ENCODE measurements around the gene PSD4. TPM values are rescaled to one million over a fixed set of nuclear protein-coding genes. Genes with fewer than 3 reads are reported as not detected.

The PSD4 gene
- total and polyA plus RNA-seq, 2 of the 4 experiments (the other 2 are of a cell fraction), result 0.36 to 0.70 TPM

DNA sequence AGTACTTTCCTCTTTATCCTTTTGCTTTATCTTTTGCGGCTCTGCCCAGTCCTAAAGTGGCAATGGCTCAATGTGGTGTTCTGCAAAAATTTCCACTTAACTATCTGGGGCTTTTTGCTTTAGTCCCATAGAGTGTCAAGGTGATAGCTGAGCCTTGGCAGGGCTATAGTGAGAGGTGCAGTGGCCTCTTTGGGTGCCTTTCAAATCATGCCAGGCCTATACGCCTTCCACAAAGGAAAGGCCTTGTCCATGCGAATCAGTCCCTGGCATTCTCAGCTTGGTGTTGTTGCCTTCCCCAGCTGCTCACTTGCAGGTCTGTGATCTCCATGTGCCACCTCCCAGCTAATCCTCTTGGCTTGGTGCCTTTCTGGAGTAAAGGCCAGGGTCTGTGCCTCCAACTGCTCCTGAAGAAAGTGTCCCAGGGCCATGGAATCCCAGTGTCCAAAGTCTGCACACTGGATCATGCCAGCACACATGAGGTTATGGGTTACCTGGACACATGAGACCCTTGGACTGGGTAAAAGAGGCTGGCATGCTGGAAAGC, 78.3 kb downstream of the PSD4 start:
- no peaks in the 10 kb centered on the region for H3K9me1 ChIP-seq (ENCODE audit: insufficient read depth, low read length)
- H2BK120ac ChIP-seq (ENCODE audit: low read depth, low read length), result no peak overlapping the region
- H4K5ac ChIP-seq (ENCODE audit: low read depth, low read length), result no peak overlapping the region
- H2AK9ac ChIP-seq (replicated peaks; ENCODE audit: low read depth, low read length, poor library complexity), result no peak overlapping the region
- no peak overlapping the region for H4K91ac ChIP-seq (ENCODE audit: insufficient read depth, low read depth, low read length)
- DNase-seq (no peak), ATAC-seq (ENCODE audit: low read depth) (no peak)
- H3K18ac ChIP-seq (ENCODE audit: low read depth, low read length), result no peak overlapping the region
- dilution Hi-C loops (cut with HindIII; ENCODE audit: low sequenced_read_pairs, unreplicated experiment), result no loop called here
- H2BK15ac ChIP-seq (ENCODE audit: low read depth, low read length), result no peak overlapping the region
- 94% methylated on average over 2 of the region's 3 CpGs; no CpG with 5 or more reads in 1 of the 2 experiments for WGBS, 2 experiments (ENCODE audit: extremely low coverage in 2 of 2, insufficient read length in 1 of 2)
- ChIA-PET POLR2A (ENCODE audit: unreplicated experiment) (no interaction called here), CTCF (no interaction called here)
- no peak overlapping the region for H2BK20ac ChIP-seq (ENCODE audit: low read depth, low read length)
- no peak overlapping the region for H2AFZ ChIP-seq (replicated peaks; ENCODE audit: low read length, poor library complexity)
- peaks cover 5% of the 10 kb centered on the region; the same call in 1 of the 2 replicates for H3K27me3 ChIP-seq (ENCODE audit: control insufficient read depth, insufficient read depth, low read length)
- H3K9me3 ChIP-seq (ENCODE audit: control insufficient read depth, insufficient read depth, low read length), result peaks cover 2% of the 10 kb centered on the region; the same call in 1 of the 2 replicates
- no peak overlapping the region for H2BK5ac ChIP-seq (ENCODE audit: low read depth, low read length, poor library complexity, severe bottlenecking)
- no TSS peak for BruUV-seq (replicated peaks)
- H3K4me2 ChIP-seq (ENCODE audit: low read depth, low read length), result no peak overlapping the region
- no peaks in the 10 kb centered on the region for H3K79me1 ChIP-seq (ENCODE audit: low read depth in 1 of 2, low read length in 2 of 2)
- no peak overlapping the region for H3K23ac ChIP-seq (ENCODE audit: low read depth, low read length)
- no peaks in the 10 kb centered on the region for H4K20me1 ChIP-seq (ENCODE audit: insufficient read depth, low read length)
- no peak overlapping the region for H3K56ac ChIP-seq (ENCODE audit: extremely low read depth, insufficient read depth, low read length)
- H3K36me3 ChIP-seq (ENCODE audit: control insufficient read depth, insufficient read depth, low read length), result no peaks in the 10 kb centered on the region
- no peak overlapping the region for H3K4me3 ChIP-seq (ENCODE audit: insufficient read depth, low read depth, low read length)
- H4K8ac ChIP-seq (ENCODE audit: low read depth in 2 of 2, low read length in 2 of 2), result no peak overlapping the region
- H3K14ac ChIP-seq (replicated peaks; ENCODE audit: low read depth, low read length), result no peak overlapping the region
- H3K27ac ChIP-seq (ENCODE audit: insufficient read depth, low read length), result no peak overlapping the region
- H3K9ac ChIP-seq (ENCODE audit: low read depth, low read length), result no peak overlapping the region
- intact Hi-C loops (cut with micrococcal nuclease), result no loop called here
- peaks cover 2% of the 10 kb centered on the region; the same call in 1 of the 2 replicates for H3K4me1 ChIP-seq (ENCODE audit: control insufficient read depth, insufficient read depth, low read length)
- in situ Hi-C loops (cut with MboI; ENCODE audit: low sequenced_read_pairs), result no loop called here
- TF ChIP-seq, protein P1, sequence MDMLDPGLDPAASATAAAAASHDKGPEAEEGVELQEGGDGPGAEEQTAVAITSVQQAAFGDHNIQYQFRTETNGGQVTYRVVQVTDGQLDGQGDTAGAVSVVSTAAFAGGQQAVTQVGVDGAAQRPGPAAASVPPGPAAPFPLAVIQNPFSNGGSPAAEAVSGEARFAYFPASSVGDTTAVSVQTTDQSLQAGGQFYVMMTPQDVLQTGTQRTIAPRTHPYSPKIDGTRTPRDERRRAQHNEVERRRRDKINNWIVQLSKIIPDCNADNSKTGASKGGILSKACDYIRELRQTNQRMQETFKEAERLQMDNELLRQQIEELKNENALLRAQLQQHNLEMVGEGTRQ (IDR thresholded peaks at IDR 0.05; ENCODE audit: low read depth, low read length), result no peak
- TF ChIP-seq, protein P2, sequence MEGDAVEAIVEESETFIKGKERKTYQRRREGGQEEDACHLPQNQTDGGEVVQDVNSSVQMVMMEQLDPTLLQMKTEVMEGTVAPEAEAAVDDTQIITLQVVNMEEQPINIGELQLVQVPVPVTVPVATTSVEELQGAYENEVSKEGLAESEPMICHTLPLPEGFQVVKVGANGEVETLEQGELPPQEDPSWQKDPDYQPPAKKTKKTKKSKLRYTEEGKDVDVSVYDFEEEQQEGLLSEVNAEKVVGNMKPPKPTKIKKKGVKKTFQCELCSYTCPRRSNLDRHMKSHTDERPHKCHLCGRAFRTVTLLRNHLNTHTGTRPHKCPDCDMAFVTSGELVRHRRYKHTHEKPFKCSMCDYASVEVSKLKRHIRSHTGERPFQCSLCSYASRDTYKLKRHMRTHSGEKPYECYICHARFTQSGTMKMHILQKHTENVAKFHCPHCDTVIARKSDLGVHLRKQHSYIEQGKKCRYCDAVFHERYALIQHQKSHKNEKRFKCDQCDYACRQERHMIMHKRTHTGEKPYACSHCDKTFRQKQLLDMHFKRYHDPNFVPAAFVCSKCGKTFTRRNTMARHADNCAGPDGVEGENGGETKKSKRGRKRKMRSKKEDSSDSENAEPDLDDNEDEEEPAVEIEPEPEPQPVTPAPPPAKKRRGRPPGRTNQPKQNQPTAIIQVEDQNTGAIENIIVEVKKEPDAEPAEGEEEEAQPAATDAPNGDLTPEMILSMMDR (conservative IDR thresholded peaks at IDR 0.05; ENCODE audit: low read depth, low read length), result no peak
- no peak for TF ChIP-seq MAFK (IDR thresholded peaks at IDR 0.05; ENCODE audit: low read depth, low read length)
- TF ChIP-seq RCOR1 (IDR thresholded peaks at IDR 0.05; ENCODE audit: insufficient replicate concordance, low read length), result no peak
- no peak for TF ChIP-seq CHD1 (IDR thresholded peaks at IDR 0.05; ENCODE audit: low read depth, low read length)
- no peak for TF ChIP-seq NFE2L2 (IDR thresholded peaks at IDR 0.05; ENCODE audit: low read depth, low read length)
- TF ChIP-seq, protein P3, sequence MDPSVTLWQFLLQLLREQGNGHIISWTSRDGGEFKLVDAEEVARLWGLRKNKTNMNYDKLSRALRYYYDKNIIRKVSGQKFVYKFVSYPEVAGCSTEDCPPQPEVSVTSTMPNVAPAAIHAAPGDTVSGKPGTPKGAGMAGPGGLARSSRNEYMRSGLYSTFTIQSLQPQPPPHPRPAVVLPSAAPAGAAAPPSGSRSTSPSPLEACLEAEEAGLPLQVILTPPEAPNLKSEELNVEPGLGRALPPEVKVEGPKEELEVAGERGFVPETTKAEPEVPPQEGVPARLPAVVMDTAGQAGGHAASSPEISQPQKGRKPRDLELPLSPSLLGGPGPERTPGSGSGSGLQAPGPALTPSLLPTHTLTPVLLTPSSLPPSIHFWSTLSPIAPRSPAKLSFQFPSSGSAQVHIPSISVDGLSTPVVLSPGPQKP (IDR thresholded peaks at IDR 0.05; ENCODE audit: borderline replicate concordance, low read depth, low read length), result no peak
- no peak for TF ChIP-seq POLR2A (IDR thresholded peaks at IDR 0.05; ENCODE audit: low read depth, low read length)
- TF ChIP-seq MAZ (IDR thresholded peaks at IDR 0.05; ENCODE audit: borderline replicate concordance, low read depth, low read length), result no peak
- no peak for TF ChIP-seq SMC3 (IDR thresholded peaks at IDR 0.05; ENCODE audit: low read depth, low read length)
- TF ChIP-seq MXI1 (IDR thresholded peaks at IDR 0.05; ENCODE audit: borderline replicate concordance, low read depth, low read length), result no peak
- TF ChIP-seq RAD21 (IDR thresholded peaks at IDR 0.05; ENCODE audit: low read length), result no peak
- TF ChIP-seq FOS (IDR thresholded peaks at IDR 0.05; ENCODE audit: low read depth, low read length), result no peak
- H3K4ac ChIP-seq (ENCODE audit: low read depth, low read length), result no peak overlapping the region
- no peak overlapping the region for H2AK5ac ChIP-seq (ENCODE audit: low read depth, low read length)
